HG03571 (cell line): ENCODE measurements around the gene LRP1B.

Experiments used
- ATAC-seq: cut with Tn5 transposase; IDR thresholded peaks from one replicate; pipeline ENCODE4 v1.9.1; 2021; ENCODE audit not compliant: unreplicated experiment

LRP1B gene

GRCh38 chr2:140761807-140762206 is 1369.0 kb downstream of the LRP1B start:
- ATAC-seq, result no peak

GRCh38 chr2:140759426-140760156 is 1371.2 kb downstream of the LRP1B start:
- ATAC-seq, result no peak

- peak; percentile 91 for ATAC-seq
These were observed 1383.2 kb downstream of the LRP1B start for GRCh38 chr2:140747665-140748064.

GRCh38 chr2:140747090-140747489 is 1383.7 kb downstream of the LRP1B start:
- ATAC-seq, result no peak

GRCh38 chr2:140744379-140744778 is 1386.4 kb downstream of the LRP1B start:
- no peak for ATAC-seq

GRCh38 chr2:140737006-140737405 is 1393.8 kb downstream of the LRP1B start:
- no peak for ATAC-seq

- no peak for ATAC-seq
These were observed 1395.8 kb downstream of the LRP1B start for GRCh38 chr2:140734992-140735391.

- ATAC-seq, result no peak
These were observed 1411.8 kb downstream of the LRP1B start for GRCh38 chr2:140718999-140719398.

- ATAC-seq, result no peak
These were observed 1413.3 kb downstream of the LRP1B start for GRCh38 chr2:140717481-140717880.

GRCh38 chr2:140714586-140714985 is 1416.2 kb downstream of the LRP1B start:
- ATAC-seq, result no peak

- ATAC-seq, result no peak
These were observed 1418.9 kb downstream of the LRP1B start for GRCh38 chr2:140711867-140712266.

GRCh38 chr2:140701726-140702125 is 1429.1 kb downstream of the LRP1B start:
- no peak for ATAC-seq

GRCh38 chr2:140698636-140699035 is 1432.2 kb downstream of the LRP1B start:
- no peak for ATAC-seq

- ATAC-seq, result no peak
These were observed 1434.4 kb downstream of the LRP1B start for GRCh38 chr2:140696449-140696848.

GRCh38 chr2:140695155-140695554 is 1435.7 kb downstream of the LRP1B start:
- ATAC-seq, result no peak

GRCh38 chr2:140687825-140688224 is 1443.0 kb downstream of the LRP1B start:
- ATAC-seq, result no peak

- ATAC-seq, result no peak
These were observed 1447.2 kb downstream of the LRP1B start for GRCh38 chr2:140683658-140684057.

- no peak for ATAC-seq
These were observed 1450.0 kb downstream of the LRP1B start for GRCh38 chr2:140680862-140681261.

- no peak for ATAC-seq
These were observed 1451.1 kb downstream of the LRP1B start for GRCh38 chr2:140679752-140680151.

- ATAC-seq, result no peak
These were observed 1460.9 kb downstream of the LRP1B start for GRCh38 chr2:140669911-140670310.

GRCh38 chr2:140667203-140667602 is 1463.6 kb downstream of the LRP1B start:
- ATAC-seq, result no peak

GRCh38 chr2:140662504-140662903 is 1468.3 kb downstream of the LRP1B start:
- no peak for ATAC-seq
